ENCODE results near the gene TALDO1.
A peak's percentile ranks its signal among the peaks of the same experiment; 100 is the strongest.

TALDO1 gene

DNA sequence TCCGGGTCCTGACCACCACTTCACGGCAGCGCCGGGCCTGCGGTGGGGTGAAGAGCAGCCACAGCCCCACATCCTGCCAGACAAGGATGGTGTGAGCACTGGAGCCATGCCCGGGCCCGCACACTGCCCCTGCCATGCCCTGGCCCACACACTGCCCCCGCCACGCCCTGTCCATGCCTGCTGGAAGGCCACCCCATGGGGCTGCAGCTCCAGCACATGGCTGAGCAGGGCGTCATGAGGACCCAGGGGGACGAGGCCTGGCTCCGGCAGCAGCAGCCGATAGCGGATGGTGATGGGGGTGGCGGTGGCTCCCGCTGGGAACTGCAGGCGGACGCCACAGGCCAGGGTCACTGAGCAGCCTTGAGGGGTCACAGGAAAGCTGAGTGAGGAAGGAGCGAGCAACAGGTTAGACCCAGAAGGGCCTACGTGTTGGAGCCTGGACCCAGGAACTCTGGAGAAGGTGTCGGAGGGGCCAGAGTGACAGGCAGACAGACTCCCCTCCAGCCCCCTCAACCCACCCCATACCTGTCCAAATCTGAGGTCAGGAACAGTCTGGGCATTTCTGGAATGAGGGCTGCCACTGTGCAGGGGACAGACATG is 54.9 kb downstream of the TALDO1 start:
- no peak for DNase-seq

DNA sequence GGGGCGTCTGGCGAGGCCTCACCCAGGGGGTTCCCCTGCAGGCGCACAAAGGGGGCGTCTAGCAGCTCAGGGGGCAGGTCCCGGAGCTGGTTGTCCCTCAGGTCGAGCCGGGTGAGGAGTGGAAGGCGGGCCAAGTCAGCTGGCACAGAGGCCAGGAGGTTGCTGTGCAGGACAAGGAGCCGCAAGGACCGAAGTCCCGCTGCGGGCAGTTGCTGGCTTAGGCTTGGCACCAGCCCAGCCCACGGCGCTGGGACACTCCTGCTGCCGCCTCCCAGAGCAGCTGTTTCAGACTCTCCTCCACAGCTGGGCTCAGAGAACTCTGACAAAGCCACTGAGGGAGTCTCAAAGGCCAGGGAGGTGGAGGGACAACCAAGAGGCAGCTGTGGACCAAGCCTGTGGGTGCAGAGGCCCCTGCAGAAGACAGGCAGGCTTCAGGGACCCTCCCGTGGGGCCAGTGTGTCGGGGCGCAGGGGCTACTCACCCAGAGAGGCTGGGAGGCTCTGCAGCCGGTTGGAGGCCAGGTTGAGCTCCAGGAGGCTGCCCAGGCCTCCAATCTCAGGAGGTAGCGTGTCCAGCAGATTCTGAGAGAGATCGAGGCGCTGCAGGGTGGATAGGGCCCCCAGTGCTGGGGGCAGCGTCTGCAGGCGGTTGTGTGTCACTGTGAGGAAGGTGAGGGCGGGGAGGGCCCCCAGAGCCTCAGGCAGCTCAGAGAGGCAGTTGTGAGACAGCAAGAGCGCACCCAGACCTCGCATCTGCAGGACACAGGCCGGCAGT is 55.6 kb downstream of the TALDO1 start:
- no peak for DNase-seq

DNA sequence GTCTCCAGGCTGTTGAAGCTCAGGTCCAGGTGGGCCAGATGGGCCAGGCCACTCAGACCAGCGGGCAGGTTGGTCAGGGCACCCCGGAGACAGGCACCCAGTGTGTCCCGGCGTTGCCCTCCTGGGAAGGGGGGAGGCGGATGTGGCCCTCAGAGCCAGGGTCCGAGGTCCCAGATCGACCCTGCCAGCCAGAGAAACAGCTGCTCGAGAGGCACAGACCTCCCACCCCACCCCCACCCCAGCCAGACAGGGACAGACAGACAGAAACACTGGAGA is 56.1 kb downstream of the TALDO1 start:
- no peak for DNase-seq

DNA sequence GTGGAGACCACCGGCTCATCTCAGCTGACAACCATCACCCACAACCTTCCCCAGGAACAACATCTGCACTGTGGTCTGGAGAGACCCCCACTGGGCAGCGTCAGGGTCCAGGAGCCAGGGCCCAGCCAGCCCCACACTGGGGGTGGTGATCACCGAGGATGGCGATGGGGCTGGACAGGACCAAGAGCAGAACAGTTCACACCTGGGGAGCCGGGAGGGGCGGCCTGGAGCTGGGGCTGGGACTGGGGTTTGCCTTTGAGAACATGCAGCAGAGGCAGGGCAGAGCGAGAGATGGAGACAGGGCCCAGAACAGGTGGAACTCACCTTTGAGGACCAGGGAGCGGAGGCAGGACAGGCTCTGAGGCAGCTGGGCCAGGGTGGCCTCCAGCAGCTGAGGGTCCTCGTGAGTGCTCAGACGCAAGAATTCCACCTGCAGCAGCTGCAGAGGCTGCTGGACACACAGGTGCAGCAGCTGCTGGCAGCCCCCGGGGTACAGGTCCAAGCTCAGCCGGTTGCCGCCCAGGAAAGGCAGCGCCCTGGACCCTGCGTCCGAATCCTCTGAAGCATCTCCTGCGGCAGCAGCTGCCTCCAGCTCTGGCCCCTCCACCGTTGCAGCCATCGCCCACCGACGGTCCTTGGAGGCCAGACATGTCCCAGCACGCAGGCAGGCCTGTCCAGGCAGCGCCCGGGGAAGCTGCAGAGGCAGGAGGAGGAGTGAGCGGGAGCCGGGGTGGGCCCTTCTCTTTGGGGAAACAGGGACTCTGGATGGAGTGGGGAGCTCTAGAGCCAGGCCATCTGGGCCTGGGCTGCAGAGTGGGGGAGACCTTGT is 56.7 kb downstream of the TALDO1 start:
- no peak for DNase-seq

DNA sequence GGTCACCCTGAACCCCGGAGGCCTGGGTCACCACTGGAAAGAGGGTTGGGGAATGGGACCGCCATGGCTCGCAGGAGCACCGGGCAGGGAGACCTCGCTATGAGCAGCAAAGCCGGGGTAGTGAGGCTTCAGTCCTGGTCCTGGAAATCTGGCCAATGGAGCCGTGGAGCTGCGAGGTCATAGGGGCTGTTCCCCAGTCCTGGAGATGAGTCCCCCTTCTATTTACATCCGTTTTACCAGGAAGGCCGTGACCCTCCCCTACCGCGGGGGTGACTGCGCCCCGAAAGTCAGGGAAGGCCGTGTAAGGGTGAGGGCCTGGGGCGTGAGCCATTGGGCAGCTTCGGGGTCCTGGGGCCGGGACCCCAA is 57.3 kb downstream of the TALDO1 start:
- no peak for DNase-seq

DNA sequence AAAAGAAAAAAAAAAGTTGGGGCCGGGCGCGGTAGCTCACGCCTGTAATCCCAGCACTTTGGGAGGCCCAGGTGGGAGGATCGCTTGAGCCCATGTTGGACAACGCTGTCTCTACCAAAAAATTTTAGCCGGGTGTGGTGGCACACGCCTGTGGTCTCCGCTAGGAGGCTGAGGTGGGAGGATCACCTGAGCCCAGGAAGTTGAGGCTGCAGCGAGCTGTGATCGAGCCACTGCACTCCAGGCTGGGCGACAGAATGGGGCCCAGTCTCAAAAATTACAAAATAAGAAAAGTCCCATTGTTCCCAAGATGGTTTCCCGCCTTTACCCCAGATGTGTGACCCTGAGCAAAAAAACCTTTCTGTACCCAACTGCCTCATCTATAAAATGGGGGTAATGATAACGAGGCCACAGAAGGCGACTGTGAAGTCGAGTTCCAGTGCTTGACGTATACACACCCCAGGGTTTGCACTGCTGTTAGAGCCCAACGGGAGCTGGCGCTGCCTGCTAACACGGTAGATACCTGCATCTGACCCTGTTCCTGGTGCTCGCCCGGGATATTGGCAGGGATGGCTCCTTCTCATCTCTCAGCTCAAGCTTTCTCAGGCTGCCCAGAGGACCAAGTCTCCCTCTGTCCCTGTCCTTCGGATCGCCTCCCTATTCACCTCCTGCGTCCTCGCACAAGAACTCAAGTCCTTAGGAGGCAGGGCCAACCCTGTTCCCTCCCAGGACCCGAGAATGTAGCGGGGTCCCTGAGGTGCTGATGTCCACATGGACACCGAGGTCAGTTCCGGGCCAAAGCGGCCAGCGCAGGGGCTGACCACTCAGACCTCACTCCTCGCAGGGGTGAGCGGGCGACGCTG is 61.4 kb downstream of the TALDO1 start:
- DNase-seq = no peak

DNA sequence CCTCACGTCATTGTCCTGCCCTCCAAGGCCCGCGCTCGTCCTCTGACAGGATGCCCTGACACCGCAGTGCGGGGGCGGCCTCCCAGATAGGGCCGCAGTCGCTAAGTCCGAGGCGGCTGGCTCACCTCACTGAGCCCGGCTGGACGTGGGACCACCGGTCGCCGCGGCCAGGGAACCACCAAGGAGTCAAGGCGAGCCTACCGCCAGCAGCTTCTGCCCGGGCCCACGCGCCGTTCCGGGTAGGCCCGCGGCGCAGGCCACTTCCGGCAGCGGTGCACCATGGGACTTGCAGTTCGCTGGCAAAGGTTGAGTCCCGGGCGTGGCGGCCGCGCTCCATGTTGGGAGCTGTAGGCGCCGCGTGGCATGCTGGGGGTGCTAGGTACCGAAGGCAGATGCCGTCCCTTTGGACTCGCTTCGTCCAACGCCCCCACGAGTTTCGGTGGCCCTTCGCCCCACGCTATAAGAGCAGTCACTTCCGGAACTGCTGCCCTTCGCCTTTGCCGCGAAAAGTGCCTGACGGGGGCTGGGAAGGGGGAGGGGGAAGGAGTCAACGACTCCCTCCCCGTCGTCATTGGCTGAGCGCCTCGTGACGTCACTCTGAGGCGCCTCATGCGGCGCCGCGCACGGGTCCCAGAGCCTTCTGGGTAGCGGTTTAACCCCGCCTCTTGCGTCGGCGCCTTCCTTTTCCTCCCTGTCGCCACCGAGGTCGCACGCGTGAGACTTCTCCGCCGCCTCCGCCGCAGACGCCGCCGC is 62.2 kb downstream of the TALDO1 start, which contains the start of gene RPLP2:
Gene RPLP2, plus strand, starts transcription at position 681 of the 753 bp plus-strand sequence. CDS start 268 bp downstream, outside the sequence.
- DNase-seq = peak; percentile 92 to 98

DNA sequence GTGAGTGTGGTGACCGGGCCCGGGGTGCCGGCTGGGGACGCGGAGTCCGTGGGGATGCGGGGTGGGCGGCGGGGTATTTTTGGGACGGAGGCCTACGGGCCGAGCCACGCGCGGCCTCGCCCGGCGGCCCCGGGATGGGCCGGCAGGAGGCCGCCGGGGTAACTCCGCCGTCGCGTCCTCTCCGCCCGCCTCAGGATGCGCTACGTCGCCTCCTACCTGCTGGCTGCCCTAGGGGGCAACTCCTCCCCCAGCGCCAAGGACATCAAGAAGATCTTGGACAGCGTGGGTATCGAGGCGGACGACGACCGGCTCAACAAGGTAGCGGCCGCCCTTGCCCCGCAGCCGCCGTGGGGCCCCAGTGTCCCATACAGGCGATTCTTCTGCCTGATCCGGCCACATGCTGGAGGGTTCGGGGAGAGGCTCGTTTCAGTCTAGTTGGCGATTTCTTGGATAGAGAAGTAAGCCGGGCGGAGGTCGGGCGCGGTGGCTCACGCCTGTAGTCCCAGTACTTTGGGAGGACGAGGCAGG is 62.8 kb downstream of the TALDO1 start:
- no peak for DNase-seq

DNA sequence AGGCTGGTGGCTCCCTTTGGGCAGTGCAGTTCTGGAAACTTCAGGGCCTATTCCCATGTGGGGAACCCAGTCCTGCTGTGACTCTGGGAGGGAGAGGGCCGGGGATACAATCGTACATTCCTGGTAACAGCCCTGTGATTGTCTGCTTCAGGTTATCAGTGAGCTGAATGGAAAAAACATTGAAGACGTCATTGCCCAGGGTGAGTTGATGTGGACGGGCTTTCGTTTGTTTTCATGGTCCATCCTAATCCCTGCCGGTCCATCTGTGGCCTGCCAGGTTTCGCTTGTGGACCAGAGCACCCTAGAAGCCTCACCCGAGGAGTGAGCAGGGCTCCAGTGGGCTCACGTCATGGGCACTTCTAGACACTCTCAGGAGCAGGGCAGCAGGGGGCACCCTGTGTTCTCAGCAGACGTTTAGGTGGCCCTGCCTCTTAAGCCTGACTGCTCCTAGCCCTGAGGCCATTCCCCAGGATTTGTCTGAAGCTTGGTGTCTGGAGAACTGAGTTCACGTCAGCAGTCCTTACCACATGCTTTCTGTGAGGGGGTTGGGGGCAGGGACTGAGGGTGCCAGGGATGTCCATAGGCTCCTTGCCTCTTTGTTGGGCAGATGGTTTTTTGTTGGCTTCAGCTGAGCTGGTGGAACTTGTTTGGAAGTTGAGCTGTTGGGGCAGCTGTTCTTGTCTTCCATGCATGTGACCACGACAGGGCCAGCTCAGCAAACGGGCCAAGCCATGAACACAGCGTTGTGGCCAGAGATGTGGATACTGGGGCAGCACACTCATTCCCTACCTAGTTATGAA is 64.4 kb downstream of the TALDO1 start:
- DNase-seq = no peak

DNA sequence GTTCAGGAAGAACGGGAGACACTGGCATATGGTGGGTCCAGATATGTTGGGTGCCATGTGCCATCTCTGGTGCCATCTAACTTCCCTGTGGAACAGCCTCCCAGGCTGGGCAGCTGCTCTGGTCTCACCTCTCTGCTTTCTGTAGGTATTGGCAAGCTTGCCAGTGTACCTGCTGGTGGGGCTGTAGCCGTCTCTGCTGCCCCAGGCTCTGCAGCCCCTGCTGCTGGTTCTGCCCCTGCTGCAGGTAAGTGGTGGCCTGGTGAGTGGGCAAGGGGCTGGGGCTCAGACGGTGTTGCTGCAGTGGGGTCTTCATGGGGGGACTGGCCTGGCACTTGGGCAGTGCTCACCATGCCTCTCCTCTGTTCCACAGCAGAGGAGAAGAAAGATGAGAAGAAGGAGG is 65.1 kb downstream of the TALDO1 start:
- DNase-seq = no peak

DNA sequence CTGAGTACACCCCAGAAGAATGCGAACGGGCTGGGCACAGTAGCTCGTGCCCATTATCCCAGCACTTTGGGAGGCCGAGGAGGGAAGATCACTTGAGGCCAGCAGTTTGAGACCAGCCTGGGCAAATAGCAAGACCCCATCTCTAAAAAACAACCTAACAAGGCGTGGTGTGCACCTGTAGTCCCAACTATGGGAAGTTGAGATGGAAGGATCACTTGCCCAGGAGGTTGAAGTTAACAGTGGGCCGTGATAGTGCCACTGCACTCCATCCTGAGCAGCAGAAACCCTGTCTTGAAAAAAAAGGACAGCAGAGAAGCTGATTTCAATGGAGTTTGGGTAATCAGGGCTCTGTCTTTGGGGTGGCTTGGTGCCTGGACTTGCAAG is 65.8 kb downstream of the TALDO1 start:
- no peak for DNase-seq

DNA sequence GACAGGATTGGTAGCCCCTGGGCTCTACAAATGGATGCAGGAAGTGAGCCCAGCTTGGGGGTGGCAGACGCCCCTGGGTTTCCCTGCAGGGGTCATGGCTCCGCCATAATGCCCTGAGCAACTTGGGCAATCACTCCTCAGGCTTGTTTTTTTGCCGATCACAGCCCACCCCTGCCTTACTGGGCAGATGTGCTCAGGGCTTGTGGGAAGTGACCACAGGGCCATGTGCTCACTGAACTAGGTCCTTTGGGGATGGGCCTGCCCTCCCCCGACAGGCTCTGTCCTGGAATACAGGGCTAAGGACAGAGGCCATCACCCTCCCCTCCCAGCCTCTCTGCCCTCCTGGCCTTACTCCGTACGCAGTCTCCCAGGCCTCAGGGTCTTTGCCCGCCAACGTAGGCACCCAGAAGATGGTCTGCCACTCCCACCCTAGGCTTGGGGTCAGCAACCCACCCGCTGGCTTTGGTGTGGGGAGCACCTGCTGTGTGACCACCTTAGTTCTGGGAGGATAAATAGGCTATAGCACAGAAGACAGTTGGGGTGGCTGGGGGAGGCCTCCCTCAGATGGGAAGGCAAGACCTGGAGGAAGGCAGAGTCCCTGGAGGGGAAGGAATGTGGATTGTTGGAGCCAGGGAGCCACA is 66.3 kb downstream of the TALDO1 start:
- no peak for DNase-seq

Measured in hippocampal formation (tissue), 2 donors.